Thyroid gland (tissue), 4 donors: ENCODE measurements around the gene SLC39A10.

Source experiments
- CTCF ChIP-seq, 6 experiments: fragments of 200-600 bp in 3 of 6; fragments of 450-650 bp in 3 of 6; sonication (generic) in 3 of 6; IDR thresholded peaks; one replicate each; pipeline ENCODE4 v1.5.1; 2016 to 2019; ENCODE audit warnings: antibody characterized with exemption in 6 of 6, mild to moderate bottlenecking in 2 of 6, inconsistent platforms in 1 of 6, moderate library complexity in 1 of 6
- POLR2A ChIP-seq, 2 donors: fragments of 450-650 bp; IDR thresholded peaks; one replicate each; pipeline ENCODE4 v1.6.1; 2017; ENCODE audit warnings: antibody characterized with exemption in 2 of 2, mild to moderate bottlenecking in 2 of 2, moderate library complexity in 1 of 2

DNA sequence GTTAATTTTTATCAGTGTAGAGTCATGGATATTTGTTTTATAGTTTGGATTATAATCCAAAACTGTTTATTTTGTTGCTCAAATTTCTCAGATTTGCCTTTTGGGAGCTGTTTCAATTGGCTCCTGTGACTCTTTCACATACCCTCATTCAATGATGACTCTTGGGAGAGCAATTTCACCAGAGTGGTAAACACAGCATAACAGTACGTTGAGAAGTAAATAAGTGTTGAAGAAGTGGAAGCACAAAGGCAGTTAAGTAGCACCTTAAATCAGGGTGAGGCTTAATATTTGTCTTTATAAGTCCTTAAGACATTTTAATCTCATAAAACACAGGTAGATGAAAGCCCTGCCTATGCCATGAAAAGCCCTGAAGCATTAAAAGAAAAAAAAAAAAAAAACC, 17.1 kb upstream of the SLC39A10 start:
- no peak for TF ChIP-seq POLR2A (IDR thresholded peaks at IDR 0.05)
- no peak for TF ChIP-seq CTCF (IDR thresholded peaks at IDR 0.05)
